ENCODE measurements around the gene PRKCA.
A peak's percentile ranks its signal among the peaks of the same experiment; 100 is the strongest.

PRKCA gene

DNA sequence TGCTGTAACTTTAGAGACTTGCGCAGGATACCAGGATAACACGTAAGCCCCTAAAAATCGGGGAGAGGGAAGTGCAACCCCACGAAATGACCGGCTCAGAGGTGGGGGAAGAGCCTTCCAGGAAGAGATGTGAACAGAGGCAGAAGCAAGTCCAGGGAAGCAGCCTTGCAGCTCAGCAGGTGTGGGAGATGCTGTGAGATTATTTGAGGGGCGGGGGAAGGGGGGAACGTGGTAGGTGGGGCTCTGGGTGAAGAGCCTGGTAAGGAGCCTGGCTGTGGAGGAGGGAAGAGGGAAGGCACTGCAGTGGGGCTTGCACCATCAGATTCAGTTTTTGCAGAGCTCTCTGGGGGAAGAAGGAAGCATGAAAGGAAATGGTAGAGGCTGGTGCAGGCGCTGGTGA, 437.1 kb downstream of the PRKCA start:
- H3K4me3 ChIP-seq (ENCODE audit: low read length): no peak overlapping the region
- no peak for DNase-seq (ENCODE audit: low read depth)
- TF ChIP-seq CTCF (conservative IDR thresholded peaks at IDR 0.05; ENCODE audit: low read length): no peak

- DNase-seq (ENCODE audit: low read depth): no peak
- no peak for TF ChIP-seq CTCF (conservative IDR thresholded peaks at IDR 0.05; ENCODE audit: low read length)
- no peak overlapping the region for H3K4me3 ChIP-seq (ENCODE audit: low read length)
Measured at GRCh38 chr17:66740226-66740625, 437.8 kb downstream of the PRKCA start.

- TF ChIP-seq CTCF (conservative IDR thresholded peaks at IDR 0.05; ENCODE audit: low read length): no peak
- H3K4me3 ChIP-seq (ENCODE audit: low read length): no peak overlapping the region
- no peak for DNase-seq (ENCODE audit: low read depth)
Measured at GRCh38 chr17:66743511-66743910, 441.1 kb downstream of the PRKCA start.

GRCh38 chr17:66746736-66747135, 444.3 kb downstream of the PRKCA start:
- H3K4me3 ChIP-seq (ENCODE audit: low read length): no peak overlapping the region
- no peak for DNase-seq (ENCODE audit: low read depth)
- no peak for TF ChIP-seq CTCF (conservative IDR thresholded peaks at IDR 0.05; ENCODE audit: low read length)

GRCh38 chr17:66747578-66748275, 445.3 kb downstream of the PRKCA start:
- TF ChIP-seq CTCF (conservative IDR thresholded peaks at IDR 0.05; ENCODE audit: low read length): no peak
- peak; percentile 63 for DNase-seq (ENCODE audit: low read depth)
- H3K4me3 ChIP-seq (ENCODE audit: low read length): no peak overlapping the region

- no peak for TF ChIP-seq CTCF (conservative IDR thresholded peaks at IDR 0.05; ENCODE audit: low read length)
- H3K4me3 ChIP-seq (ENCODE audit: low read length): no peak overlapping the region
- DNase-seq (ENCODE audit: low read depth): no peak
Measured at GRCh38 chr17:66748578-66748977, 446.2 kb downstream of the PRKCA start.

GRCh38 chr17:66749217-66749832, 446.9 kb downstream of the PRKCA start:
- TF ChIP-seq CTCF (conservative IDR thresholded peaks at IDR 0.05; ENCODE audit: low read length): no peak
- no peak for DNase-seq (ENCODE audit: low read depth)
- H3K4me3 ChIP-seq (ENCODE audit: low read length): no peak overlapping the region
